Caco-2 (cell line): ENCODE data around the gene C9orf152. TPM values are rescaled to one million over a fixed set of nuclear protein-coding genes. Genes with fewer than 3 reads are reported as not detected.

ENCODE experiments used
- BruUV-seq: library from RNA; stranded (reverse); fragments of 400-500 nt; replicated peaks from 2 replicates; lab custom pipeline; 2021; lab: Mats Ljungman, UMichigan
- CTCF ChIA-PET: fragments of 300-600 bp; sonication (Branson Sonifier 250); formaldehyde crosslinking; loops from one replicate; lab custom pipeline; 2022; ENCODE audit warnings: antibody characterized with exemption; lab: Charles Lee
- POLR2A ChIA-PET: fragments of 300-600 bp; sonication (Branson Sonifier 250); formaldehyde crosslinking; loops from one replicate; lab custom pipeline; 2022; ENCODE audit warnings: antibody characterized with exemption; lab: Charles Lee
- DNase-seq, 2 experiments: peaks; one replicate each; pipeline versions ENCODE4 v3.0.0 to v3.0.0-alpha.2; 2020 to 2022
- H3K27me3 ChIP-seq: replicated peaks from 2 replicates; pipeline ENCODE4 v1.6.0; 2011; ENCODE audit warnings: low read length; ENCODE audit not compliant: control insufficient read depth, insufficient read depth
- H3K36me3 ChIP-seq: 2 replicates; pipeline ENCODE4 v1.5.1; 2011; ENCODE audit warnings: low read length; ENCODE audit not compliant: control insufficient read depth, insufficient read depth
- H3K4me1 ChIP-seq: fragments of 250-450 bp; sonication (Bioruptor Pico); 2 replicates; pipeline ENCODE4 v1.5.1; 2020; ENCODE audit warnings: mild to moderate bottlenecking
- H3K4me3 ChIP-seq: 2 replicates; pipeline ENCODE4 v1.5.1; 2011; ENCODE audit warnings: low read depth, mild to moderate bottlenecking, control low read depth, low read length
- H3K9me3 ChIP-seq: fragments of 250-450 bp; sonication (Bioruptor Pico); 2 replicates; pipeline ENCODE4 v1.5.1; 2020; ENCODE audit warnings: mild to moderate bottlenecking, moderate library complexity
- H3K27ac Mint-ChIP-seq: one replicate; pipeline ENCODE4 v1.8.0; 2022; ENCODE audit warnings: mixed read lengths; ENCODE audit not compliant: unreplicated experiment
- H3K27me3 Mint-ChIP-seq: one replicate; pipeline ENCODE4 v1.8.0; 2022; ENCODE audit warnings: mixed read lengths; ENCODE audit not compliant: insufficient read depth, unreplicated experiment
- H3K36me3 Mint-ChIP-seq: one replicate; pipeline ENCODE4 v1.8.0; 2022; ENCODE audit warnings: mild to moderate bottlenecking, mixed read lengths; ENCODE audit not compliant: insufficient read depth, unreplicated experiment
- H3K4me1 Mint-ChIP-seq: one replicate; pipeline ENCODE4 v1.8.0; 2022; ENCODE audit warnings: low read depth, mixed read lengths; ENCODE audit not compliant: unreplicated experiment
- H3K4me3 Mint-ChIP-seq: one replicate; pipeline ENCODE4 v1.8.0; 2022; ENCODE audit warnings: mild to moderate bottlenecking, moderate library complexity, mixed read lengths; ENCODE audit not compliant: unreplicated experiment
- H3K9me3 Mint-ChIP-seq: one replicate; pipeline ENCODE4 v1.8.0; 2022; ENCODE audit warnings: mixed read lengths; ENCODE audit not compliant: unreplicated experiment
- intact Hi-C: fragments of 100-400 bp; cut with micrococcal nuclease; formaldehyde crosslinking; loops from one replicate; pipeline ENCODE4 v1.10.0; 2022; ENCODE audit not compliant: unreplicated experiment
- total RNA-seq: library from RNA; stranded (reverse); gene quantifications from 2 replicates; pipeline ENCODE4 v1.2.3, GENCODE V29; 2022
- TF ChIP-seq, protein P1 (sequence below), 2 experiments: fragments of 200-600 bp in 1 of 2; IDR thresholded peaks; 1 replicate in 1 of 2; 2 replicates in 1 of 2; pipeline versions ENCODE4 v1.5.1 to v1.8.0; 2011 to 2022; ENCODE audit warnings: antibody characterized with exemption in 1 of 2, control low read depth in 1 of 2, inconsistent platforms in 1 of 2, low read depth in 1 of 2, low read length in 1 of 2, mild to moderate bottlenecking in 1 of 2, moderate library complexity in 1 of 2; ENCODE audit not compliant: insufficient read depth in 1 of 2, severe bottlenecking in 1 of 2, unreplicated experiment in 1 of 2

The C9orf152 gene
- total RNA-seq, 1 experiment from 2014 or later, result 0.36 TPM

DNA sequence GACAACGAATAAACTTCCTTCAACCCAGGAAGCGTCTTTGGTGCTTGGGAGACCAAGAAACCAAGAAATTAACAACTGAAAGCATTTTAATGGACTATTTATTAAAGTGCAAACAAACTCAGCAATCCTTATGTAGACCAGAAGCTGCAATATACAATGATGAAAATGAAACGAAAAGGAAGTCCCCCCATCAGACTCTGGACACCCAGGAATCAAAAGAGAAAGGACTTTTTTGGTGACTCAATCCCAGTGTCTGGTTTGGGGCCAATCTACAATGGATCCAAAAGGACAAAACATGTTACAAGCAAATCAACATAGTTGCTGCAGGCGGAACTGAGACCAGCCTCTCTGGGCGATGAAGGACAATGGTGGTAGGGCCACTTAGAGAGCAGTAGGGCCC, 39.5 kb downstream of the C9orf152 start:
- POLR2A ChIA-PET, result no interaction called here
- peak overlapping the region; percentile 17 for H3K27ac Mint-ChIP-seq
- DNase-seq, result no peak
- CTCF ChIA-PET, result no interaction called here
- Histone ChIP-seq H3K4me3 (no peak overlapping the region), H3K4me1 (no peaks in the 10 kb centered on the region), H3K27me3 (no peaks in the 10 kb centered on the region), H3K36me3 (no peaks in the 10 kb centered on the region), H3K9me3 (no peaks in the 10 kb centered on the region)
- H3K4me1 Mint-ChIP-seq, result peaks cover 10% of the 10 kb centered on the region
- no TSS peak for BruUV-seq
- peaks cover 89% of the 10 kb centered on the region for H3K36me3 Mint-ChIP-seq
- no peaks in the 10 kb centered on the region for H3K9me3 Mint-ChIP-seq
- no peak overlapping the region for H3K4me3 Mint-ChIP-seq
- H3K27me3 Mint-ChIP-seq, result no peaks in the 10 kb centered on the region
- TF ChIP-seq, protein P1, sequence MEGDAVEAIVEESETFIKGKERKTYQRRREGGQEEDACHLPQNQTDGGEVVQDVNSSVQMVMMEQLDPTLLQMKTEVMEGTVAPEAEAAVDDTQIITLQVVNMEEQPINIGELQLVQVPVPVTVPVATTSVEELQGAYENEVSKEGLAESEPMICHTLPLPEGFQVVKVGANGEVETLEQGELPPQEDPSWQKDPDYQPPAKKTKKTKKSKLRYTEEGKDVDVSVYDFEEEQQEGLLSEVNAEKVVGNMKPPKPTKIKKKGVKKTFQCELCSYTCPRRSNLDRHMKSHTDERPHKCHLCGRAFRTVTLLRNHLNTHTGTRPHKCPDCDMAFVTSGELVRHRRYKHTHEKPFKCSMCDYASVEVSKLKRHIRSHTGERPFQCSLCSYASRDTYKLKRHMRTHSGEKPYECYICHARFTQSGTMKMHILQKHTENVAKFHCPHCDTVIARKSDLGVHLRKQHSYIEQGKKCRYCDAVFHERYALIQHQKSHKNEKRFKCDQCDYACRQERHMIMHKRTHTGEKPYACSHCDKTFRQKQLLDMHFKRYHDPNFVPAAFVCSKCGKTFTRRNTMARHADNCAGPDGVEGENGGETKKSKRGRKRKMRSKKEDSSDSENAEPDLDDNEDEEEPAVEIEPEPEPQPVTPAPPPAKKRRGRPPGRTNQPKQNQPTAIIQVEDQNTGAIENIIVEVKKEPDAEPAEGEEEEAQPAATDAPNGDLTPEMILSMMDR (IDR thresholded peaks at IDR 0.05; ENCODE audit: insufficient read depth in 1 of 2, low read depth in 1 of 2, low read length in 1 of 2, severe bottlenecking in 1 of 2, unreplicated experiment in 1 of 2), result no peak
- intact Hi-C loops, result no loop called here

DNA sequence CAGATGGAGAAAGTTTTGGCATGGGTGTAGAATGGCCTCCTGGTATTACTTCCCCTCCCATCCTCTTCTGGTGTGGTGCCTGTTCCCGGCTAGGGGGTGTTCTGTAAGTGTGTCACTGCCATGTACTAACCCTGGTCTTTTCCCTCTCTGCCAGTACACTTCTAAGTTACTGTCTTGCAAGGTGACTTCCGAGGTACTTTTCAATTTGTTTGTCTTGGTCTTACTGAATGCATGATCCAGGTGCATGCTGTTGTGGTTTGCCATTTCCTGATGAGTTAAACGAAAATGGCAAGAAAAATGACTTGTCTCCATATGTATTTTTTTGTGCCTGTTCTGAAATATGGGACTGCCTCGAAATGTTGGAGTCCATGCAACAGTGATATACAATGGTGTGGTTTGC, 46.0 kb downstream of the C9orf152 start:
- Mint-ChIP-seq H3K4me3 (no peak overlapping the region), H3K27me3 (no peaks in the 10 kb centered on the region), H3K36me3 (peaks cover 83% of the 10 kb centered on the region), H3K4me1 (peaks cover 13% of the 10 kb centered on the region), H3K27ac (peak overlapping the region; percentile 50), H3K9me3 (no peaks in the 10 kb centered on the region)
- Histone ChIP-seq H3K27me3 (no peaks in the 10 kb centered on the region), H3K4me1 (0 out of 2 replicates have a peak, but pooled peaks cover 5% of the 10 kb centered on the region), H3K36me3 (no peaks in the 10 kb centered on the region; the same call in none of the 2 replicates), H3K9me3 (no peaks in the 10 kb centered on the region), H3K4me3 (no peak overlapping the region)
- TF ChIP-seq, protein P1 (IDR thresholded peaks at IDR 0.05; ENCODE audit: insufficient read depth in 1 of 2, low read depth in 1 of 2, low read length in 1 of 2, severe bottlenecking in 1 of 2, unreplicated experiment in 1 of 2), result no peak
- BruUV-seq, result no TSS peak
- DNase-seq, result no peak
- POLR2A ChIA-PET, result no interaction called here
- CTCF ChIA-PET, result no interaction called here
- intact Hi-C loops, result no loop called here

DNA sequence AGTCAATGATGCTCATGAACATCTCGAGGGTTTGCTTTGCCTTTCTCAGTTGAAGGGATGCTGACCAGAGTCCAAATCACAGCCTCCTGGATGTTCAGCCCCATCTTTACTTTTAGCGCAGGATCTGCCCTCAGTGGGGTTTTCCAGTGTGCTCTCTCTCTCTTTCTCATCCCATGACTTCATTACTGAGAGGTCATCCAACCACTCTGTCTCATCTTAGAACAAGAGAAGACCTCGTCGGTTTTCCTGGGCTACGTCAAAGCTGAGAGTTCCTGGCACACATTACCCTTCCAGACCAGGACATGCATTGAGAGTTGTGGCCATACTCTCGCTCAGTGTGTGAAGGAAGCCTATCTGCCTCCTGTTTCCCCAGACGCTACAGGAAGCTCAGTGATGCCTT, 47.3 kb downstream of the C9orf152 start:
- peaks cover 1% of the 10 kb centered on the region for H3K36me3 ChIP-seq
- CTCF ChIA-PET, result no interaction called here
- 0 out of 2 replicates have a peak, but pooled peaks cover 5% of the 10 kb centered on the region for H3K4me1 ChIP-seq
- POLR2A ChIA-PET, result no interaction called here
- Mint-ChIP-seq H3K27ac (peak overlapping the region; percentile 29), H3K9me3 (no peaks in the 10 kb centered on the region), H3K4me3 (no peak overlapping the region), H3K4me1 (peaks cover 24% of the 10 kb centered on the region), H3K36me3 (peaks cover 83% of the 10 kb centered on the region), H3K27me3 (no peaks in the 10 kb centered on the region)
- H3K4me3 ChIP-seq, result no peak overlapping the region
- no TSS peak for BruUV-seq
- no peaks in the 10 kb centered on the region for H3K27me3 ChIP-seq
- DNase-seq, result no peak
- H3K9me3 ChIP-seq, result no peaks in the 10 kb centered on the region
- TF ChIP-seq, protein P1 (IDR thresholded peaks at IDR 0.05; ENCODE audit: insufficient read depth in 1 of 2, low read depth in 1 of 2, low read length in 1 of 2, severe bottlenecking in 1 of 2, unreplicated experiment in 1 of 2), result no peak
- intact Hi-C loops, result no loop called here
